ENCODE results near the gene GPR31.

GRCh38 chr6:167124753-167125152 is 33.0 kb downstream of the GPR31 start:
- TF ChIP-seq SIN3A (IDR thresholded peaks at IDR 0.05; ENCODE audit: borderline replicate concordance, insufficient read depth, low read length) (no peak), REST (IDR thresholded peaks at IDR 0.05; ENCODE audit: insufficient read depth in 1 of 2, low read depth in 2 of 2, low read length in 2 of 2) (no peak), POLR2AphosphoS5 (IDR thresholded peaks at IDR 0.05; ENCODE audit: low read depth, low read length) (no peak), TAF1 (IDR thresholded peaks at IDR 0.05; ENCODE audit: borderline replicate concordance, insufficient read depth, low read length) (no peak)
